ENCODE measurements around the gene CCNG1. TPM values are rescaled to one million over a fixed set of nuclear protein-coding genes. Genes with fewer than 3 reads are reported as not detected.

Gene CCNG1
- total RNA-seq, 2 donors from 2014 or later = 58.8 to 90.1 TPM

DNA sequence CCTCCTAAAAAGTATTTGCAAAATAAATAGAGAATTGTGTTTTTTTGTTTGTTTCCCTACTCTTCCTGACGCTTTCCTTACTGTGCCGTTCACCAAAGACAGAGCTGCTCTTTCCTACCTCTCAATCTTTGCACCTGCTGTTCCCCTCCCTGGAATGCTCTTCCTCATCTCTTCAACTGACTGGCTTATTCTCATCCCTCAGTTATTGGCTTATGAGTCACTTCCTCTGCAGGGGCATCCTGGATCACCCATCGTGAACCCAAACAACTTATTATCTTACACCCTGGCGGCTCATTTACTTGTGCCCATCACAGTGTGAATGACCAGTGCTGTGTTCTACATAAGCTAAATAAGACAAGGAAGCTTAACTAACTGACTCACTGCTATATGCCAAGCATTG, 36.1 kb upstream of the CCNG1 start:
- no peak for TF ChIP-seq CTCF (IDR thresholded peaks at IDR 0.05)
- Histone ChIP-seq H3K4me1 (no peaks in the 10 kb centered on the region), H3K27ac (no peak overlapping the region), H3K36me3 (no peaks in the 10 kb centered on the region), H3K9me3 (no peaks in the 10 kb centered on the region), H3K27me3 (no peaks in the 10 kb centered on the region), H3K4me3 (no peak overlapping the region)
- DNase-seq (ENCODE audit: low spot score) = no peak

DNA sequence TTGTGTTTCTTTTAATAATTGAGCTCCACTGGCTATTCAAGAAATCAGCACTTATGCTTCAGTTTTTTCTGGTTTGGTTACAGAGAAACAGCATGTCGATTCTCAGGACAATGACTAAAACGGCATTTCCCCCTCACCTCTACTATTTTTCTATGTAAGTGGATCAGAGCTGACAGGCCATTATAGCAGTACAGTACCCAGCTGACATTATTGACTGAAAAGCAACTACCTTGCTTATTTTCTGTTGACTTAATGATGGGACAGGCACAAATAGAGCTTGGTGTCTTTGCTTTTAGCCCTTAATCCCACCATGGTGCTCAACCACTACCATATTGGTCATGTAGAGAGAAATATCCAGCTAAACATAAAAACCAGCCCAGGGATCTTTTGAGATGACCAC, 35.4 kb upstream of the CCNG1 start:
- Histone ChIP-seq H3K27ac (no peak overlapping the region), H3K27me3 (no peaks in the 10 kb centered on the region), H3K9me3 (no peaks in the 10 kb centered on the region), H3K4me1 (no peaks in the 10 kb centered on the region), H3K36me3 (no peaks in the 10 kb centered on the region), H3K4me3 (no peak overlapping the region)
- no peak for TF ChIP-seq CTCF (IDR thresholded peaks at IDR 0.05)
- DNase-seq (ENCODE audit: low spot score) = no peak

- Histone ChIP-seq H3K4me3 (no peak overlapping the region), H3K36me3 (no peaks in the 10 kb centered on the region), H3K4me1 (no peaks in the 10 kb centered on the region), H3K9me3 (no peaks in the 10 kb centered on the region), H3K27ac (no peak overlapping the region), H3K27me3 (no peaks in the 10 kb centered on the region)
- TF ChIP-seq CTCF (IDR thresholded peaks at IDR 0.05) = no peak
- DNase-seq (ENCODE audit: low spot score) = no peak
These were observed 32.8 kb upstream of the CCNG1 start for GRCh38 chr5:163404364-163405173.

- H3K9me3 ChIP-seq = no peaks in the 10 kb centered on the region
- TF ChIP-seq CTCF (IDR thresholded peaks at IDR 0.05) = no peak
These were observed 30.2 kb upstream of the CCNG1 start for GRCh38 chr5:163407034-163407655.

GRCh38 chr5:163408311-163408923, 29.0 kb upstream of the CCNG1 start:
- Histone ChIP-seq H3K4me1 (no peaks in the 10 kb centered on the region), H3K9me3 (no peaks in the 10 kb centered on the region), H3K4me3 (no peak overlapping the region), H3K36me3 (no peaks in the 10 kb centered on the region), H3K27me3 (no peaks in the 10 kb centered on the region), H3K27ac (no peak overlapping the region)
- peak; percentile 63 for DNase-seq (ENCODE audit: low spot score)
- TF ChIP-seq CTCF (IDR thresholded peaks at IDR 0.05) = peak; percentile 74 to 93

More at GRCh38 chr5:163407034-163407655, 30.2 kb upstream of the CCNG1 start:
- H3K27me3 ChIP-seq = no peaks in the 10 kb centered on the region
- H3K4me1 ChIP-seq = no peaks in the 10 kb centered on the region
- no peaks in the 10 kb centered on the region for H3K36me3 ChIP-seq
- DNase-seq (ENCODE audit: low spot score) = no peak
- H3K27ac ChIP-seq = no peak overlapping the region
- no peak overlapping the region for H3K4me3 ChIP-seq

Data from right atrium auricular region (tissue), 2 donors.